KMS-11 (cell line): ENCODE results near the gene COX19.

Experiments
- H2AFZ ChIP-seq: fragments of 200-600 bp; sonication (generic); 2 replicates; pipeline ENCODE4 v1.6.1; 2016; ENCODE audit warnings: antibody characterized with exemption, mixed run types, low read depth
- H3K27ac ChIP-seq: fragments of 200-600 bp; sonication (generic); 2 replicates; pipeline ENCODE4 v1.6.1; 2016; ENCODE audit warnings: mild to moderate bottlenecking, mixed run types
- H3K27me3 ChIP-seq: fragments of 200-600 bp; sonication (generic); 2 replicates; pipeline ENCODE4 v1.6.1; 2017; ENCODE audit warnings: mild to moderate bottlenecking, low read depth, mixed run types, moderate library complexity; ENCODE audit not compliant: insufficient read depth
- H3K36me3 ChIP-seq: fragments of 200-600 bp; sonication (generic); 2 replicates; pipeline ENCODE4 v1.6.1; 2017; ENCODE audit warnings: mild to moderate bottlenecking, mixed run types; ENCODE audit not compliant: insufficient read depth
- H3K4me1 ChIP-seq: fragments of 200-600 bp; sonication (generic); 2 replicates; pipeline ENCODE4 v1.6.1; 2016; ENCODE audit warnings: mild to moderate bottlenecking, low read depth, mixed run types; ENCODE audit not compliant: poor library complexity, severe bottlenecking
- H3K4me2 ChIP-seq: fragments of 200-600 bp; sonication (generic); 2 replicates; pipeline ENCODE4 v1.7.0; 2016; ENCODE audit warnings: mild to moderate bottlenecking, mixed run types
- H3K4me3 ChIP-seq: fragments of 200-600 bp; sonication (generic); IDR thresholded peaks from 2 replicates; pipeline ENCODE4 v1.6.1; 2017; ENCODE audit warnings: low read depth, low read length, mixed read lengths; ENCODE audit not compliant: insufficient read depth
- H3K79me2 ChIP-seq: fragments of 200-600 bp; sonication (generic); 2 replicates; pipeline ENCODE4 v1.6.1; 2016; ENCODE audit warnings: low read depth, mixed run types; ENCODE audit not compliant: insufficient read depth
- H3K9ac ChIP-seq: fragments of 200-600 bp; sonication (generic); 2 replicates; pipeline ENCODE4 v1.6.1; 2016; ENCODE audit warnings: mild to moderate bottlenecking, mixed run types
- H4K20me1 ChIP-seq: fragments of 200-600 bp; sonication (generic); 2 replicates; pipeline ENCODE4 v1.6.1; 2016; ENCODE audit warnings: mild to moderate bottlenecking, mixed run types; ENCODE audit not compliant: insufficient read depth
- CTCF ChIP-seq: fragments of 200-600 bp; sonication (generic); conservative IDR thresholded peaks from 2 replicates; pipeline ENCODE4 v1.6.1; 2017; ENCODE audit warnings: low read depth, mild to moderate bottlenecking, antibody characterized with exemption, low read length, moderate library complexity, mixed read lengths

COX19 gene

GRCh38 chr7:988426-988911, 13.1 kb upstream of the COX19 start:
- Histone ChIP-seq H3K36me3 (no peaks in the 10 kb centered on the region), H3K9ac (no peak overlapping the region), H3K4me3 (no peak overlapping the region), H2AFZ (no peak overlapping the region), H3K79me2 (no peaks in the 10 kb centered on the region), H3K27ac (no peak overlapping the region), H3K27me3 (peaks cover 45% of the 10 kb centered on the region), H3K4me2 (no peak overlapping the region), H3K4me1 (peaks cover 3% of the 10 kb centered on the region), H4K20me1 (no peaks in the 10 kb centered on the region)
- TF ChIP-seq CTCF = no peak

GRCh38 chr7:987909-988308, 12.6 kb upstream of the COX19 start:
- Histone ChIP-seq H3K27me3 (peaks cover 47% of the 10 kb centered on the region), H3K9ac (no peak overlapping the region), H3K79me2 (no peaks in the 10 kb centered on the region), H3K27ac (no peak overlapping the region), H4K20me1 (no peaks in the 10 kb centered on the region), H3K4me3 (no peak overlapping the region), H3K4me1 (peaks cover 2% of the 10 kb centered on the region), H2AFZ (no peak overlapping the region), H3K36me3 (no peaks in the 10 kb centered on the region), H3K4me2 (no peak overlapping the region)
- TF ChIP-seq CTCF = no peak

GRCh38 chr7:986766-987751, 11.7 kb upstream of the COX19 start:
- H4K20me1 ChIP-seq = no peaks in the 10 kb centered on the region
- peaks cover 54% of the 10 kb centered on the region for H3K27me3 ChIP-seq
- H3K4me2 ChIP-seq = no peak overlapping the region
- H3K27ac ChIP-seq = no peak overlapping the region
- no peak overlapping the region for H3K4me3 ChIP-seq
- no peaks in the 10 kb centered on the region for H3K79me2 ChIP-seq
- no peak overlapping the region for H3K9ac ChIP-seq
- TF ChIP-seq CTCF = no peak
- H2AFZ ChIP-seq = no peak overlapping the region
- H3K4me1 ChIP-seq = no peaks in the 10 kb centered on the region
- H3K36me3 ChIP-seq = no peaks in the 10 kb centered on the region

- H2AFZ ChIP-seq = no peak overlapping the region
These were observed 10.8 kb upstream of the COX19 start for GRCh38 chr7:985915-986741.

More at GRCh38 chr7:985915-986741, 10.8 kb upstream of the COX19 start:
- Histone ChIP-seq H3K4me1 (no peaks in the 10 kb centered on the region), H3K4me2 (no peak overlapping the region), H4K20me1 (no peaks in the 10 kb centered on the region), H3K36me3 (no peaks in the 10 kb centered on the region), H3K4me3 (no peak overlapping the region), H3K27ac (no peak overlapping the region), H3K9ac (no peak overlapping the region), H3K27me3 (peaks cover 55% of the 10 kb centered on the region), H3K79me2 (no peaks in the 10 kb centered on the region)
- TF ChIP-seq CTCF = no peak
